Fibroblast of lung (primary cell): ENCODE data around the gene ACE. TPM values are rescaled to one million over a fixed set of nuclear protein-coding genes. Genes with fewer than 3 reads are reported as not detected.

Source experiments
- DNase-seq, 2 donors: peaks; one replicate each; pipeline versions ENCODE4 v3.0.0 to v3.0.0-alpha.2; 2010; ENCODE audit warnings: low read depth in 2 of 2
- H2AFZ ChIP-seq: 2 replicates; pipeline ENCODE4 v1.5.1; 2012; ENCODE audit warnings: low read length, control low read depth, inconsistent platforms
- H3K27ac ChIP-seq: 2 replicates; pipeline ENCODE4 v1.5.1; 2011; ENCODE audit warnings: low read length, control low read depth; ENCODE audit not compliant: insufficient read depth
- H3K27me3 ChIP-seq: 2 replicates; pipeline ENCODE4 v1.5.1; 2011; ENCODE audit warnings: mild to moderate bottlenecking, low read length; ENCODE audit not compliant: control insufficient read depth, insufficient read depth
- H3K36me3 ChIP-seq: 2 replicates; pipeline ENCODE4 v1.5.1; 2011; ENCODE audit warnings: low read length; ENCODE audit not compliant: control insufficient read depth, insufficient read depth
- H3K4me1 ChIP-seq: 2 replicates; pipeline ENCODE4 v1.5.1; 2011; ENCODE audit warnings: low read length; ENCODE audit not compliant: control insufficient read depth, insufficient read depth; ENCODE audit errors: extremely low read depth
- H3K4me2 ChIP-seq: 2 replicates; pipeline ENCODE4 v1.5.1; 2011; ENCODE audit warnings: low read length, control low read depth; ENCODE audit not compliant: insufficient read depth; ENCODE audit errors: extremely low read depth
- H3K4me3 ChIP-seq, 4 experiments: fragments of 200-600 bp in 1 of 4; sonication (generic) in 1 of 4; replicated peaks in 1 of 4; 2 replicates each; pipeline ENCODE4 v1.5.1; 2011 to 2016; ENCODE audit warnings: low read length in 4 of 4, low read depth in 3 of 4, mild to moderate bottlenecking in 3 of 4, control low read depth in 2 of 4, inconsistent platforms in 1 of 4, mixed read lengths in 1 of 4; ENCODE audit not compliant: insufficient read depth in 1 of 4; ENCODE audit errors: control extremely low read depth in 1 of 4
- H3K79me2 ChIP-seq: 2 replicates; pipeline ENCODE4 v1.5.1; 2012; ENCODE audit warnings: mild to moderate bottlenecking, low read length, inconsistent platforms; ENCODE audit not compliant: control insufficient read depth, insufficient read depth
- H3K9ac ChIP-seq: 2 replicates; pipeline ENCODE4 v1.5.1; 2011; ENCODE audit warnings: mild to moderate bottlenecking, low read length, control low read depth; ENCODE audit not compliant: insufficient read depth
- H3K9me3 ChIP-seq: 2 replicates; pipeline ENCODE4 v1.5.1; 2012; ENCODE audit warnings: low read depth, low read length; ENCODE audit not compliant: control insufficient read depth, insufficient read depth
- H4K20me1 ChIP-seq: 2 replicates; pipeline ENCODE4 v1.5.1; 2011; ENCODE audit warnings: low read length; ENCODE audit not compliant: control insufficient read depth, insufficient read depth; ENCODE audit errors: extremely low read depth
- EZH2 ChIP-seq: IDR thresholded peaks from 2 replicates; pipeline ENCODE4 v1.5.1; 2012; ENCODE audit warnings: low read length, control low read depth, mild to moderate bottlenecking; ENCODE audit errors: missing control alignments
- polyA plus RNA-seq, 2 donors: library from polyadenylated mRNA; depleted of rRNA in 1 of 2; stranded (reverse) in 1 of 2; unstranded in 1 of 2; fragments of >200 nt; gene quantifications; 2 replicates each; pipeline ENCODE4 v1.2.1, GENCODE V29; 2011 to 2012; ENCODE audit warnings: missing spikeins in 1 of 2
- total RNA-seq: library from RNA; depleted of rRNA; stranded (reverse); fragments of >200 nt; gene quantifications from 2 replicates; pipeline ENCODE4 v1.2.1, GENCODE V29; 2014
- TF ChIP-seq, protein P1 (sequence below), 2 donors: IDR thresholded peaks in 1 of 2; conservative IDR thresholded peaks in 1 of 2; 1 replicate in 1 of 2; 2 replicates in 1 of 2; pipeline ENCODE4 v1.5.1; 2011 to 2012; ENCODE audit warnings: low read length in 2 of 2, control low read depth in 1 of 2, inconsistent platforms in 1 of 2, low read depth in 1 of 2, mild to moderate bottlenecking in 1 of 2

The ACE gene
- total and polyA plus RNA-seq, 2 donors (not counting 1 experiment from before 2014, with no cell fraction given) = 0.92 to 2.5 TPM

DNA sequence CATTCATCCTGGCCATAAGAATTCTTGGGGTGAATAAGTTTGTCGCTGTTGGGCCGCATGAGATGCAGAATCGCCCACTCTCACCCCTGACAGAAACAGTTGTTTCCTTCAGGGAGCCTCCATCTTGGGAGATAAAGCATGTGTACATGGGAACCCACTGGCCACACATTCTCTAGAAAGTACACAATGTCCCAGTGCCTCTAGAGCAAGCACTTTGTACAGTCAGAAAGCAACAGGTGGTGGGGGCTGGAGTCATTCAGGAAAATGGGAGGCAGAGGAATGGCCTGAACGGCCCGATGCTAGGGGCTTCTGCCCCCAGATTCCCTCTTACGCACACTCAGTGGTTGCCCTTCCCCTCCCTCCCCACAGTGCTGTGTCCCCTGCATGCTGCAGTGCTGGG is 16.1 kb downstream of the ACE start:
- Histone ChIP-seq H4K20me1 (no peaks in the 10 kb centered on the region), H2AFZ (no peak overlapping the region), H3K4me1 (no peaks in the 10 kb centered on the region), H3K4me2 (no peak overlapping the region), H3K9me3 (no peaks in the 10 kb centered on the region), H3K79me2 (no peaks in the 10 kb centered on the region), H3K4me3 (no peak overlapping the region), H3K9ac (no peak overlapping the region), H3K36me3 (no peaks in the 10 kb centered on the region), H3K27ac (no peak overlapping the region), H3K27me3 (peaks cover 15% of the 10 kb centered on the region)
- no peak for DNase-seq
- TF ChIP-seq, protein P1, sequence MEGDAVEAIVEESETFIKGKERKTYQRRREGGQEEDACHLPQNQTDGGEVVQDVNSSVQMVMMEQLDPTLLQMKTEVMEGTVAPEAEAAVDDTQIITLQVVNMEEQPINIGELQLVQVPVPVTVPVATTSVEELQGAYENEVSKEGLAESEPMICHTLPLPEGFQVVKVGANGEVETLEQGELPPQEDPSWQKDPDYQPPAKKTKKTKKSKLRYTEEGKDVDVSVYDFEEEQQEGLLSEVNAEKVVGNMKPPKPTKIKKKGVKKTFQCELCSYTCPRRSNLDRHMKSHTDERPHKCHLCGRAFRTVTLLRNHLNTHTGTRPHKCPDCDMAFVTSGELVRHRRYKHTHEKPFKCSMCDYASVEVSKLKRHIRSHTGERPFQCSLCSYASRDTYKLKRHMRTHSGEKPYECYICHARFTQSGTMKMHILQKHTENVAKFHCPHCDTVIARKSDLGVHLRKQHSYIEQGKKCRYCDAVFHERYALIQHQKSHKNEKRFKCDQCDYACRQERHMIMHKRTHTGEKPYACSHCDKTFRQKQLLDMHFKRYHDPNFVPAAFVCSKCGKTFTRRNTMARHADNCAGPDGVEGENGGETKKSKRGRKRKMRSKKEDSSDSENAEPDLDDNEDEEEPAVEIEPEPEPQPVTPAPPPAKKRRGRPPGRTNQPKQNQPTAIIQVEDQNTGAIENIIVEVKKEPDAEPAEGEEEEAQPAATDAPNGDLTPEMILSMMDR (conservative IDR thresholded peaks at IDR 0.05 in 1 of 2, IDR thresholded peaks at IDR 0.05 in 1 of 2; ENCODE audit: low read depth in 1 of 2, low read length in 2 of 2) = no peak

DNA sequence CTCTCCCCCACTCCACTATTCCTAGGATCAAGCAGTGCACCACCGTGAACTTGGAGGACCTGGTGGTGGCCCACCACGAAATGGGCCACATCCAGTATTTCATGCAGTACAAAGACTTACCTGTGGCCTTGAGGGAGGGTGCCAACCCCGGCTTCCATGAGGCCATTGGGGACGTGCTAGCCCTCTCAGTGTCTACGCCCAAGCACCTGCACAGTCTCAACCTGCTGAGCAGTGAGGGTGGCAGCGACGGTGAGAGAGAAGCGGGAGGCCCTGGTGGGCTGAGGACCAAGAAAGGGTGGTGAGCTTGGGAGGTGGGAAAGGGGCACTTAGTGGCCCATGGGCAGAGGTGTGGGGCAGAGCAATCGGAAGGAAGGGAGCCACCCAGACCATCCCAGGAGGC is 16.6 kb downstream of the ACE start:
- Histone ChIP-seq H3K27me3 (peaks cover 15% of the 10 kb centered on the region), H4K20me1 (no peaks in the 10 kb centered on the region), H3K9me3 (no peaks in the 10 kb centered on the region), H3K4me3 (no peak overlapping the region), H2AFZ (no peak overlapping the region), H3K36me3 (no peaks in the 10 kb centered on the region), H3K79me2 (no peaks in the 10 kb centered on the region), H3K4me2 (no peak overlapping the region), H3K9ac (no peak overlapping the region), H3K27ac (no peak overlapping the region), H3K4me1 (peaks cover under 1% of the 10 kb centered on the region)
- TF ChIP-seq, protein P1 (conservative IDR thresholded peaks at IDR 0.05 in 1 of 2, IDR thresholded peaks at IDR 0.05 in 1 of 2; ENCODE audit: low read depth in 1 of 2, low read length in 2 of 2) = no peak
- TF ChIP-seq EZH2 = no peak
- no peak for DNase-seq

DNA sequence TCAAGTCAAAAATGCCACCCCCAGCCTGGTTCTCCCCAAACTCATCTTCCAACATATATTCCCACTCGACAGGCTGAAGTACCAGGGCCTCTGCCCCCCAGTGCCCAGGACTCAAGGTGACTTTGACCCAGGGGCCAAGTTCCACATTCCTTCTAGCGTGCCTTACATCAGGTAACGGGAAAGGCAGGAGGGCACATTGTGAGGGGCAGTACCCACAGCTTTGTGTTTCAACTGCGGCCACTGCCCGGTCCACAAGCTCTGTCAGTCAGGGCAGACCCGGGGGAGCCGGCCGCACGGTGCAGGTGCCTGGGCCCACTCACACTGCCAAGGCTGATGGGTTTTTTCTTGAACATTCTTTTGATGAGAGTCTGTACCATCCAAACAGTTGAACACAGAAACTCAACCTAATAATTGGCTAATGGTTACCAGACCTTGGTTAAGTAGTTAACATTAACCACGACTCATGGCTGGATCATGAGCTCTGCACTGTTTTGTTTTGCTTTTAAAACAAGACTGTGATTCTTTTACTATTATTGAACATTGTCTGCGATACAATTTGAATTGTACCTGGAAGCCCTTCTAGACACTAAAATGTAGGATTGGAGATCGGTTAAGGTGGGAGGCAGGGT is 17.6 kb downstream of the ACE start:
- DNase-seq = no peak
- no peaks in the 10 kb centered on the region for H3K36me3 ChIP-seq
- H4K20me1 ChIP-seq = no peaks in the 10 kb centered on the region
- no peaks in the 10 kb centered on the region for H3K9me3 ChIP-seq
- no peak overlapping the region for H3K27ac ChIP-seq
- no peak overlapping the region for H2AFZ ChIP-seq
- no peak overlapping the region for H3K4me2 ChIP-seq
- peaks cover 15% of the 10 kb centered on the region for H3K27me3 ChIP-seq
- H3K9ac ChIP-seq = no peak overlapping the region
- no peak overlapping the region for H3K4me3 ChIP-seq
- H3K4me1 ChIP-seq = peaks cover 6% of the 10 kb centered on the region
- TF ChIP-seq EZH2 = no peak
- TF ChIP-seq, protein P1 (conservative IDR thresholded peaks at IDR 0.05 in 1 of 2, IDR thresholded peaks at IDR 0.05 in 1 of 2; ENCODE audit: low read depth in 1 of 2, low read length in 2 of 2) = no peak
- no peaks in the 10 kb centered on the region for H3K79me2 ChIP-seq
